Mesenteric fat pad (tissue), 1 donor: Measurements from ENCODE around the gene FAM193A. TPM values are rescaled to one million over a fixed set of nuclear protein-coding genes. Genes with fewer than 3 reads are reported as not detected.
"Not testable (repeated sequence)": the region's sequence is repeated elsewhere in the genome, so short reads cannot be mapped to it uniquely, and the experiment has no call there.

Experiments
- DNase-seq: peaks from one replicate; pipeline ENCODE4 v3.0.0-alpha.2; 2020; ENCODE audit warnings: low spot score
- total RNA-seq: library from RNA; stranded (reverse); fragmentation: NEBNext Ultra II Directional; extraction: Animal tissue kit (Norgen Biotek cat#: 25700); gene quantifications from one replicate; pipeline ENCODE4 v1.2.1, GENCODE V29; 2021
- donor health status: DM: yes; HTN: yes; CAD: no.

Gene FAM193A
- total RNA-seq, 1 donor from 2014 or later, result 25.3 TPM

DNA sequence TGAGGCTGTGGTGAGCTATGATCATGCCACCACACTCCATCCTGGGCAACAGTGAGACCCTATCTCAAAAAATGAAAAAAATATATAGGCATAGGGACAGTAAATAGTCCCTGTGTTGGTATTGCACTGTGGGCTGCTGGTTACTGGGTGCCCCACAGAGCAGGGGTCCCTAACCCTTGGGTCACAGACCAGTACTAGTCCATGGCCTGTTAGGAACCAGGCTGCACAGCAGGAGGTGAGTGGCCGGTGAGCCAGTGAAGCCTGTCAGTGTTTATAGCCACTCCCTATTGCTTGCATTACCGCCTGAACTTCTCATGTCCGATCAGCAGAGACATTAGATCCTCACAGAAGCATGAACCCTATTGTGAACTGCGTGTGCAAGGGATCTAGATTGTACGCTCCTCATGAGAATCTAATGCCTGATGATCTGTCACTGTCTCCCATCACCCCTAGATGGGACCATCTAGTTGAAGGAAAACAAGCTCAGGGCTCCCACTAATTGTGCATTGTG, 113.2 kb downstream of the FAM193A start:
- DNase-seq, result peak; percentile 65

DNA sequence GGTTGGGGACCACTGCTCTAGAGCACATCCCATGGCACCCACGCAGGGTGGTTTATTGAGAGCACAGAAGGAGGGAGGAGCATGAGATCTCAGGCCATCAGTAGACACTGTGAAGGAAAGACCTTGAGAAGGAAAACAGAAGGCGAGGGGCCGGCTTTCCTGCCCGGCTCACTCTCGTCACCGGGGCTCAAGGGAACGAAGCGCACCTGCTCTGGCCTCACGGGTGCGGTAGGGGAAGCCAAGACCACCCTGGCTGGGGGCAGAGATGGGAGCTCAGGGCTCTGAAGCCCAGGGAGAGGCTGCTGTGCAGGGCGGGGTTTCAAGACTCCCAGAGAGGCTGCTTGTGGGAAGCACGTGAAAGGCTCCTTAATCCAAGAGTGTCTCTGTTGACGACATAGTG, 113.8 kb downstream of the FAM193A start:
- DNase-seq, result peak; percentile 75

DNA sequence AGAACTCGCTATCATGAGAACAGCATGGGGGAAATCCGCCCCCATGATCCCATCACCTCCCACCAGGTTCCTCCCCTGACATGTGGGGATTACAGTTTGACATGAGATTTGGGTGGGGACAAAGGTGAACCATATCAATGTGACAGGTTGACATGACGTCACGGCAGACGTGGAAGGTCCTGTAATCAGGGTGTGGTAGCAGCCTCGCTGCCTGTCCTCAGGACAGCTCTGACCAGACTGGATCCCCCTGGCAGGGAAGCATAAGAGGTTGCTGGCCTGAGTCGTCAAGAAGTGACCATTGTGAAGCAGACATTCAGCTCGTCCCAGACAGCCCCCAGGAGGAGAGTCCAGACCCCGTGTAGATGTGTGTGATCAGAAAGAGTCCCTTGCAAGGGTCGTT, 115.1 kb downstream of the FAM193A start:
- peak; percentile 64 for DNase-seq

DNA sequence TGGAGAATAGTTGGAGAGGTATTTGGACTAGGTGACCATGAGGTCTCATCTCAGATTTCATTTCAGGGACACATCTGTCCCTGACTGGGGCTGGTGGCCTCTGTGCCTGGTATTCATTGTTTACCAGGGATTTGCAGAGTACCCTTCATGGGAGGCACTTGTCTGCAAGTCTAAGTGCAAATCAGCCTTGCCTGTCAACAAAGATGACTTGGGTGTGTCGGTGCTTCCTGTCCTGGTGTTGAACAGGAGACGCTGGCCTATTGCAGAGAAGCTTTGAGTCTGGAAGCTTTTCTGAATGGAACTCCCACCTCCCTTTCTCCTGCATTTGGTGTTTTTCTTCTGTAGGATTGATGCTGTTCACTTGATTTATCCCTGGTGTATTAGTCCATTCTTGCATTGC, 115.6 kb downstream of the FAM193A start:
- DNase-seq, result peak; percentile 68

DNA sequence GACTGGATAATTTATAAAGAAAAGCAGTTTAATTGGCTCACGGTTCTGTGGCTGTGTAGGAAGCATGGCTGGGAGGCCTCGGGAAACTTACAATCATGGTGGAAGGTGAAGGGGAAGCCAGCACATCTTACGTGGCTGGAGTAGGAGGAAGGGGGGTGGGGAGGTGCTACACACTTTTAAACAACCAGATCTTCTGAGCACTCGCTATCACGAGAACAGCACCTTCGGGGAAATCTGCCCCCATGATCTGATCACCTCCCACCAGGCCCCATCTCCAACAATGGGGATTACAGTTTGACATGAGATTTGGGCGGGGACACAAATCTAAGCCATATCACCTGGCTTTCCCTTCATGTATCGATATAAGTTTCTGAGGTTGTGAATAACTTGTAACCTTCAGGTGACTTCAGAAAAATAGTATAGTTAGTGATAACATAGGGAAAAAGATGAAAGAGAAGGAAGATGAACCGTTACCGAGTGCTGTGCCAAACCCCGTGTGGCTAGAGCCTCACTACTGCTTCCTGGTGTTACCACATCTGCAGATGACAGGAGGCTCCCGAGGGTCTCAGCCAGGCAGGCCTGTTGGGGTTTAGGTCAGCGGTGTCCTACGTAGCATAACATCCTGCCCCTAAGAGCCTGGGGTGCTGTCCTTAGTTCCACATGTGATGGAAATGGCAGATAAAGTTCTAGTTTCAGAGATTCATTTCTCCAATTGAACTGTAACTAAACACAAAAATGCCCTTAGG, 116.1 kb downstream of the FAM193A start:
- no peak for DNase-seq

DNA sequence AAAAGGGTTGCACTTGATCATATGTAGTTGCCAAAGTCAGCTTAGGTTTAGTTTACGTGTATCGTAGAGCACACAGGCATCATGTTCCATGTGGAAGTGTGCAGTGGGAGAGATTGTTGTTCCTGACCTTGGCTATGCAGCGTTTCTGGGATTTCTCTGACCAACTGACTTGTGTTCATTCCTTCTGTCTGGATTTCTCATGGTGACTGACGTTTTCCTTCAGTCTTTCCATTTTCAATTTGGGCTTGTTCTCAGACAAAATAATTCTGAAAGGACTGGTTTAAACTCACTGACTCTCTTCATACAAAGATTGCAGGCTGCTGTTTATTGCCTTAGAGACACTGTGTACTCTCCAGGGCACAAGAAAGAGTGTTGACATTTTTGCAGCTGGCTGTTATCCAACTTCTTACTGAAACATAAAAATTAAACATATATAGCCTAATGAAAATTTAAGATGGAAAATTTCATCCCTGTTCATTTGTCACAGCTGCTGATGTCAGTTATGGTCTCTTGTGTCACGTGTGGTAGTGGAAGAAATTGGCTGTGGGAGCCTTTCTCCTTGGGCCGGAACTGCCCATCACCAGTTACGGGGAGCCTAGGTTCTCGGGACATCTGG, 124.3 kb downstream of the FAM193A start:
- no peak for DNase-seq

DNA sequence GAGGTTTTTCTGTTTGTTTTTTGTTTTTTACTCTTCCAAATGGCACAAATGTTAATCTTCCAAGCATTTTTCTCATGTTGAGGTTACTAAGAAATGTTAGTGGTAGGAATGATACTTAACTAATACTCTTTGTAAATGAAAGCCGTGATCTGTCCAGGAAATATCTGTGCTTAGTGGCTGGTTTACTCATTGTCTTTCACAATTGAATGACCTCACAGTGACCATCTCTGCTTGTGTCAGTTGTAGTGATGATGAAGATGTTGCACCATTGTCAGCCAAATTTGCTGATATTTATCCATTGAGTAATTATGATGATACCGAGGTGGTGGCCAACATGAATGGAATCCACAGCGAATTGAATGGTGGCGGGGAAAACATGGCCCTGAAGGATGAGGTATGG, 126.2 kb downstream of the FAM193A start:
- DNase-seq, result no peak

DNA sequence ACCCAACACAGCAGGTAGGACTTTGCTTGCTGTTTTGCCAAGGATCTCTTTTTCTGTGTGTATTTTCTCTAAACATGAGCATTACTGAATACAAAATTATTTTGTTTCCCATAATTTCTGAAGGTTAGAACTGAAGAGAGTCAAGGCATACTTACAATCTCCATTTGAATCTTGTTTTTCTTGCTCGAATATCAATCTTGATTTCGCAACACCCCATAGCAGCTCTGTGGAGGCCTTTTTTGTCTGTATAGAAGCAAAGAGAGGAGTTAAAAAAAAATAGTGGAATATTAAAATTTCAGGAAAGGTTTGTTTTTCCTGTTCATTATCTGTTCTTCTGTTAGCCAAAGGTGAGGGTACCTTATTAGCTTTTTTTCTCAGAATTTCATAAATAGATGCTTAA, 126.8 kb downstream of the FAM193A start:
- DNase-seq, result no peak

DNA sequence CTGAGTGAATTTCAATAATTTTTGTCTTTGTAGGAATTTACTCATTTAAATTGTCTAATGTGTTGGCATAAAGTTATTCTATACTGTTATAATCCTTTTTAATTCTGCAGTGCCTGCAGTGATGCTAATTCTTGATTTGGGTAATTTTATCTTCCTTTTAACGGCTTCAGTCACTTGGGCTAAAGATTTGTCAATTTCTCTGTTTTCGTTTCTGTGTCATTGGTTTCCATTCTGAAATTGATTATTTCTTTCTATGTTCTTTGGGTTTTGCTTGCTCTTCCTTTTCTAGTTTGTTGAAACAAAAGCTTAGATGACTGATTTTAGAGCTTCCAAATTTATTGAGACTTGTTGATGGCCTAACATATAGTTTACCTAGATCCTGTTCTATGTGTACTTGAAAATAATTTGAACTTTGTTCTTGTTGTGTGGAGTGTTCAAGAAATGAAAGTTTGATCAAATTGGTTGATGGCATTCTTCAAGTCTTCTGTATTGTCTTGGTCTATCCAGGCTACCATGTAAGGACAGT, 130.3 kb downstream of the FAM193A start:
- DNase-seq, result no peak

DNA sequence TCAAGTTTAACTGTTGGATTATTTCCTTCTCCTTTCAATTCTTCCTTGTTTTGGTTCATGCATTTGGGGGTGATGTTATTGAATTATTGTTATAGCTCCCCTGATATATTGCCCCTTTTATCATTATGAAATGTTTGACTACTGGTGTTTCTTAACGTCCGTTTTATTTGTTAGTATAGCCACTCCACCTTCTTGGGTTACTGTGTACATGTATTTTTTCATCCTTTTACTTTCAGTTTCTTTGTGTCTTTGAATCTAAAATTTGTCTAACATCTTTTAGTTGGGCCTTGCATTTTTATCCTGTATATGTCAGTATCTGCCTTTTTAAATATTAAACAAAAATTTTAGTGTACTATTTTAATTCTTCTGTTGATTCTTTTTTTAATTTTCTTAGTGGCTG, 131.0 kb downstream of the FAM193A start:
- DNase-seq, result no peak

DNA sequence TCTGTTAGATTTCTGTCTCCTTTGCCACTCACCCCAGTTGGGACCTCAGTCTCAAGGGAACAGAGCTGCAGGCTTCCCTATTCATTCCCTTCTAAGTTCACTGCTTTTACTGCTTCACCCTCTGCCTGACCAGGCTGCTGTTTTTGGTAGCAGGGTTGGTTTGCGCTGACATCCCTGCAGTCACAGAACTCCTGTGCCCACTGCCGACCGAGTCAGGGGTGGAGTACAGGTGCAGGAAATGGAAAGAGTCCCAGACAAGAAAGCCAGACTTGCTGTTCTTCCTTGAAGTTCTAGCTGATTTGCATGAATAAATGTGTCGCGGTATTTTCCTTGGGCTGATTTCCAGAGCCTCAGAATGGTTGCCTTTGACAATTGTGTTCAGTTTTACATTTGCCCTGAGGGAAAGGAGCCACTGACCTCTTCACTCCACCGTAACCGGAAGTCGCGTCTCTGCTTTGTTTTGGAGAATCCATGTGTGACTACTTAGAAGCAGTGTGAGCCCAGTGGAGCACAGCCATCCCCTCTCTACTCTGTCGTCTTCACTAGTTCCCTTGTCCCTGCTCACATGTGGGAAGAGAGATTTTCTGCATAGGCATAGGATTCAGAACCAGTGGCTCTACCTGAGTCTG, 134.9 kb downstream of the FAM193A start:
- DNase-seq, result peak; percentile 59

DNA sequence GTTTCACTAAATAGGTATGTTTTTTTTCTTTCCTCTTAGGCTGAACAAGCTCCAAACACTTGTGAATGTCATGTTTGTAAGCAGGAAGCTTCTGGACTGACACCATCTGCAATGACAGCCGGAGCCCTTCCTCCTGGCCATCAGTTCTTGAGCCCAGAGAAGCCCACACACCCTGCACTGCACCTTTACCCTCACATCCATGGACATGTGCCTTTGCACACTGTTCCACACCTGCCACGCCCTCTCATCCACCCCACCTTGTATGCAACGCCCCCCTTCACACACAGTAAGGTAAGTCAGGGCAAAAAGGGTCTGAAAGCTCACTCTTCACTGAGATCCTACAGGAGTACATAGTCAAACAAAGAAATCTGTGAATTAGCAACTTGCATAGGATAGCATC, 135.6 kb downstream of the FAM193A start:
- DNase-seq, result peak; percentile 18

DNA sequence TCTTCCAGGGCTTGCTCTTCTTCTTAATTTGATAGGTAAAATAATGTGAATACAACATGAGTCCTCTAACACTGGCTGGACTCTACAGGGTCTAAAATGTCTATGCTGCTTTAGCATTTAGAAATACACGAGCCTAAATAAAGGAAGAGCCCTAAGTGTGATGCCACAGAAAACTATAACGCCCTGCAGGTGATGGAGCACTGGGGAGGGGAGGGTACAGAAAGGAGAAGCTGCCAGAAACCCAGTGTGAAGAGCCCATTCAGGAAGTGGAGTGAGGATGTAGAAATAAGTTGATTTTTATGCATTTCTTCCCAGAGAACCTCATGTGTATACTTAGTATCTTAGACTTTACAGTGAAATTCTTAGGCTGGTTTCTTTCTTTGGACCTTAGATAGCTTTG, 136.3 kb downstream of the FAM193A start:
- no peak for DNase-seq

DNA sequence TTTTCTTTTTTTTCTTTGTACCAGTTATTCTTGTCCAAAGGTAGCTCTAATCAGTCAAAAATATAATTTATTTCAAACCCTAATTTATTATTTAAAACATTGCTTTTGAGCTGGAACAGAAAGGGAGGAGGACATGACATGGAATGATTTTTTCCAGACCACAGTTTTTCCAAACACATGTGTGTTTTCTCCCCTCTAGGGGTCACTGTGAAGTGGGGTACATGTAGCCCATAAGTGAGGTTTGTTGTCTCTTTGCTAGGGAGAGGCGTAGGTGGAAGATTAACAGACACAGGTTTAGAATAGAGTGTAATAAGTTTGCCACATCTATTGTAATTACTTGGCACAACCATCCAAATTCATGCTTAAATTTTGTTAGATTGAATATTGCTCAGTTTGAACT, 136.7 kb downstream of the FAM193A start:
- no peak for DNase-seq

DNA sequence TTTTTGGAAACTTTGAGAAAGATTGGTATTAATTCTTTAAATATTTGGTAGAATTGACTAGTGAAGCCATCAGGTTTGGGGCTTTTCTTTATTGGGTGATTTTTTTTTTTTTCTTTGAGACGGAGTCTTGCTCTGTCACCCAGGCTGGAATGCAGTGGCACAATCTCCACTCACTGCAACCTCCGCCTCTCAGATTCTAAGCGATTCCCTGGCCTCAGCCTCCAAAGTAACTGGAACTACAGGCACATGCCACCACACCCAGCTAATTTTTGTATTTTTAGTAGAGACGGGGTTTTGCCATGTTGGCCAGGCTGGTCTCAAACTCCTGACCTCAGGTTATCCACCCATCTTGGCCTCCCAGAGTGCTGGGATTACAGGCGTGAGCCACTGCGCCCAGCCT, 143.3 kb downstream of the FAM193A start:
- not testable (repeated sequence) for DNase-seq

DNA sequence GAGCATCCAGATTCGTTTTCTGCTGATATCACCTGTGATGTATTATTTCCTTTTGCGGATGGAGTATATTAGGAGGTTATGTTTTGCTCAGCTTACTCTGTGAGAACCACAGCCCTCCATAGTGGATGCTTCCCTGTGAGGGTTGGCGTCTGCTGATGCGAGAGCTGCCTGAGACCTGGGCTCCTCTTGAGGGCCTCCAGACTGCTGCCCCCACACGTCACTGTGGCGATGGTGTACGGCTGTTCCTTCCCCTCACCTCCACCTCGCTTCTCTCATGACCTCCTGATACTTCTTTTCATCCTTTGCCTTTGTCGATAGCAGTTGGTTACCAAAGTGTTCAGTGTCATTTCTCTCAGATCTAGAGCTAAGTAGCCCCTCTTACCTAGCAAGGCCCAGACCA, 148.0 kb downstream of the FAM193A start:
- DNase-seq, result no peak

DNA sequence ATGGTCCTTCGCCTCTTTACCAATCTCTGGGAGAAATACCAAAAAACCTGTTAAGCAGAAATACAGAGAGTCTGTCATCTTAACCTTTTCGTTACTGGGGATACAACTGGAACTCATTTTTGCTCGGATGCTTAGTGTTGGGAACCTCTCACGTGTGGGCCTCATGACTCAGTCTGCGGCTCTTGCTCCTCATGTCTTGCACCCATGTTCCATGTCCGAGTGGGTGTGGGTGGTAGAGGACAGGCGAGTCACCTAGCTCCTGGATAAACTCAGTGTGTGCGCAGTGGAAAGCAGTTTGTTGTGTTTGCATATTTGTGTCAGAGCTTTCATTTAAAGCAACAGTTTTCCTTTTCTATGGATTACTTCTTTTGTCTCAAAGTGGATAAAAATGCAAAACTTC, 149.1 kb downstream of the FAM193A start:
- no peak for DNase-seq

DNA sequence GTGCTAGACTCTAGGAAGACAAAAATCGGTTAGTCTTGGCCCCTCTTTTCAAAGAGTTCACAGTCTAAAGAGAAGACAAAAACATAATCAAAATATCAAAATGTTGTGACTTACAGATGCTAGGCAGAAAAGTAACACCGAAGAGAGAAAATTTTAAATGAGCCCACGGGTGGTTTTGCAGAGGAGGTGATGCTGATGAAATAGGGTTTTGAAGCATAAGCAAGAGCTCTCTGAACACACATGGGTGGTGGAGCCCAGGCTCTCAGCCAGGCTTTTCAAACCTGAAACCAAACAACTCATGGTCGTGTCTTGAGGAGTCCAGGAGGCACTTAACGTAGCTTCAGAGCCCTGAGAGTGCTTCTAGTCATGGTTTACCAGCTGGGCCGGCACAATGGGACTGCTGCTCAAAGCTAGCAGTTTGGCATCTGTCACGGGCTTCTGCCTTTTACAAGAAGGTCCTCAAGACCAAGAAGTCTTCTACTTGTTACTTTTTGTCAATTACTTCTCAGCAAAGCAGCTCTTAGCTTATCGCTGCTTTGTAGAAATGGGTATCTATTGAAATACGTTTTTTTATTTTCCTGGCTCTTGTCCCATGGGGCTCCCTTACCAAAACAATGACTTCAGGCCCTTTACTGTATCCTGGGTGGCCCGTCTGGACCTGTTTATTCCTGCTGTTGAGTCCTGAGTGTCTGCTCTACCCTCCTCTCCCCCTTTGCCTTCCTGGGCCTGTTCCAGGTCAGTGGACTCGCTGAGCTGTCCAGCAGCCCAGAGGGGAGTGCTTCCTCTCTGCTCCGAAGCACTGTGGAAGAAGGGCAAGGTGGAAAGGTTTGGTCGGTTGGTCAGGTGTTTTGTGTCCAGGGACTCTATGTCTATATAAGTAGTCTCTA, 150.2 kb downstream of the FAM193A start:
- DNase-seq, result peak; percentile 71

DNA sequence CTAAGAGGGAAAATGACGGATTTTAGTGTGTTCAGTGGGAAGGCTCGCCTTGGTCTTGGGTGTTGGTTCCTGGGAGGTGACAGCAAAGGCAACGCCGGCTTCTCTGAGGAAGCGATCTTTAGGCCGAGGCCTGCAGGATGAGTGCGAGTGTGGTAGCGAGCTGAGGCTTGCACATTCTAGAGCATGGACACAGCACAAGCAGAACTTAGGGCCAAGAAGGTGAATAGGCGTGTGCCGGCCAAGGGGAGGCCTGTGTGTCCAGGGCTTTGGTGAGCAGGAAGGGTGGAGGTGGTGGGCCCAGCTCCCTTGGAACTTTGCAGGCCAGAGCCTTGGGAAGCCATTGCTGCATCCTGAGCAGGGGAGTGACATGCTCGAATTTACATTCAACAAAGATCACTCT, 151.8 kb downstream of the FAM193A start:
- peak; percentile 64 for DNase-seq

DNA sequence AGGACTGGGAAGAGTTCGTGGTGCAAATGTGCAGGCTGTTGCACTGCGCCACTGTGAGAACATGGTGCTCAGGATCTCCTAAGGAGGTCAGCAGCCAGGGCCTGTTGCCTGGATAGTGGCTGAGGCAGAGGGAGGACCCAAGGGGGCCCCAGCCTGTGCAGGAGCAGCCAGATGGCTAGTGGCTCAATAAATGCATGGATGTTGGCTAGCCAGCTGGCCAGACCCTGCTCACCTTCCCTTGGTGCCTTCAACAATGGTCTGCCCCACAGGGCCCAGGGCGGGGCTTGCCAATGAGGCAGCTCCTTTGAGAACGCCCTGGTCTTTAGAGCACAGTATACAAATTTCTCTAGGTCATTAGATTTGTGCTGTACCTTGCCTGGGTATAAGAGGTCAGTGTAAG, 152.2 kb downstream of the FAM193A start:
- peak; percentile 33 for DNase-seq

DNA sequence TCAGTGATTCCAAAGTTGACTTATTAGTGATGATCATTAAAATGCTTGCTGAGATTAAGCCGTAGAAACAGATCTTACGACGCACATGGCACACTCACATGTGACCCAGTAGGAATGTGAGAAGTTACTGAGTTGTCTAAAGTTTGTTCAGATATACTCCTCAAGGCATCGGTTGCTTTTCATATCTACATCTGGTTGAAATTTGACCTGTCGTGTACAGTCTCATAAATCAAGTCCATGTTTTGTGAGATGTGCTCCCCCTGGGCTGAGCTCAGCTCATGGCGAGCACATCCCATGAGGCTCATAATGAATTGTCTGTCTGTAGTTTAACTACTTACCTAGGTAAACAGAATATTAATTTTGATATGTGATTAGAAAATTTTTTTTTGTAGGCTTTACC, 152.7 kb downstream of the FAM193A start:
- peak; percentile 18 for DNase-seq
